Measurements from ENCODE around the gene MLF2.

The MLF2 gene

GRCh38 chr12:6771509-6772330 lies 18.8 kb upstream of the MLF2 start:
- peaks cover 97% of the 10 kb centered on the region for H3K27me3 Mint-ChIP-seq
- no peaks in the 10 kb centered on the region for H3K36me3 Mint-ChIP-seq
- peaks cover 58% of the 10 kb centered on the region for H3K4me1 Mint-ChIP-seq
- H3K27ac Mint-ChIP-seq: no peak overlapping the region
- H3K9me3 Mint-ChIP-seq: no peaks in the 10 kb centered on the region
- no peak for ATAC-seq
- peak overlapping the region; percentile 24 for H3K4me3 Mint-ChIP-seq

DNA sequence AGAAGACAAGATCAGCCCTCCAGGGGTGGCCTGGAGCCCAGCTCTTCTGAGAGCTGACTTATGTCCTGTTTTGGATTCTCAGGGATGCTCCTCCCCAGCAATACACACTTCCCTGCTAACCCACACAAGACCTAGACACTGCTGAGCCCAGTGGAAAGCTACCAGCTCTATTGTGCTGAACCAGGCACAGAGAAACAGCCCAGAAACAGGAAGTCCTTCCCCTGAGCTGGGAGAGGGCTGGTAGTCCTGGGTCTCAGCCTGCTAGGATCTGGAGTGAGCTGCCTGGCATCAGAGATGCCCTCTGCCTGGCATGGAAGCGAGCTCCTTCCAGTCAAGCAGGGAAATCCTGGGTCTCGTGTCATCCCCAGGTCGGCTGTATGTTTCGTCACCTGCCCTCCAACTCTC lies 18.2 kb upstream of the MLF2 start:
- no peaks in the 10 kb centered on the region for H3K9me3 Mint-ChIP-seq
- ATAC-seq: no peak
- H3K36me3 Mint-ChIP-seq: no peaks in the 10 kb centered on the region
- H3K4me1 Mint-ChIP-seq: peaks cover 54% of the 10 kb centered on the region
- no peak overlapping the region for H3K4me3 Mint-ChIP-seq
- H3K27me3 Mint-ChIP-seq: peaks cover 91% of the 10 kb centered on the region
- no peak overlapping the region for H3K27ac Mint-ChIP-seq

DNA sequence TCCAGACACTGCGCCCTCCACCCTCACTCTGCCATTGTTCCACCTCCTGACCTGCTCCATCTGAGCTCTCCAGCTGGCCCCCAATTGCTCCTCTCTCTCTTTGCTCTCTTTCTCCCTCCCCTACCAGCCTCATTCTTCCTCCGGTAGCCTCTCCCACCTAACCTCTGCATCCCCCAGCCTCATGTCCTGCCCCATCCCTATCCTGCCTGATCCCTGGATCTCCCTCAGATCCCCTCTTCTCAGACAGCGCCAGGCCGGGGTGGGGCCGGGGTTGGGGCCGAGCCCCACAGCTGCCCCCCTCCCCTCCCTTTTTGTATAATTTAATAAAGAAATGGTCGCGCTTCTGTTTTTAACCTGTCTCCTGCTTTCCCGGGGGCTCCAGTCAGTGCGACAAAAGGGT lies 17.7 kb upstream of the MLF2 start:
- peaks cover 89% of the 10 kb centered on the region for H3K27me3 Mint-ChIP-seq
- no peak overlapping the region for H3K4me3 Mint-ChIP-seq
- H3K36me3 Mint-ChIP-seq: no peaks in the 10 kb centered on the region
- H3K27ac Mint-ChIP-seq: no peak overlapping the region
- ATAC-seq: no peak
- H3K9me3 Mint-ChIP-seq: no peaks in the 10 kb centered on the region
- H3K4me1 Mint-ChIP-seq: peaks cover 53% of the 10 kb centered on the region

DNA sequence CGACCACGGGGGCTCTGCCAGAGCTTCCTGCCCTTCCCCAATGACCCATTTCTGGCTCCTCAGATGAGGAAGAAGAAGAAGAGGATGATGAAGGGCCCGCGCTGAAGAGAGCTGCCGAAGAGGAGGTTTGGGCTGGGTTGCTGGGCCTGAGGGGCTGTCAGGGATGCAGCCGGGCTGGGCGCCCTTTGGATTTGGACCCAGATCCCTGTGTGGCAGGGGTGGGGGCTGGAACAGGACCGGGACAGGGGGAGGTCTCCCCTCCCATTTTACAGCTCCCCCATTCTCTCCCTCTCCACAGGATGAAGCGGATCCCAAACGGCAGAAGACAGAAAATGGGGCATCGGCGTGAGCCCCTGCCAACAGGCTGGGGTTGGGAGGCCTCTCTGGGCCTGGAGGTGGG lies 17.2 kb upstream of the MLF2 start:
- Mint-ChIP-seq H3K27ac (no peak overlapping the region), H3K36me3 (no peaks in the 10 kb centered on the region), H3K4me3 (no peak overlapping the region), H3K4me1 (peaks cover 53% of the 10 kb centered on the region), H3K27me3 (peaks cover 89% of the 10 kb centered on the region), H3K9me3 (no peaks in the 10 kb centered on the region)
- no peak for ATAC-seq

- Mint-ChIP-seq H3K4me1 (peaks cover 53% of the 10 kb centered on the region), H3K36me3 (no peaks in the 10 kb centered on the region), H3K27ac (no peak overlapping the region), H3K4me3 (no peak overlapping the region), H3K27me3 (peaks cover 89% of the 10 kb centered on the region), H3K9me3 (no peaks in the 10 kb centered on the region)
- no peak for ATAC-seq
Measured at GRCh38 chr12:6769666-6770065, 16.7 kb upstream of the MLF2 start.

DNA sequence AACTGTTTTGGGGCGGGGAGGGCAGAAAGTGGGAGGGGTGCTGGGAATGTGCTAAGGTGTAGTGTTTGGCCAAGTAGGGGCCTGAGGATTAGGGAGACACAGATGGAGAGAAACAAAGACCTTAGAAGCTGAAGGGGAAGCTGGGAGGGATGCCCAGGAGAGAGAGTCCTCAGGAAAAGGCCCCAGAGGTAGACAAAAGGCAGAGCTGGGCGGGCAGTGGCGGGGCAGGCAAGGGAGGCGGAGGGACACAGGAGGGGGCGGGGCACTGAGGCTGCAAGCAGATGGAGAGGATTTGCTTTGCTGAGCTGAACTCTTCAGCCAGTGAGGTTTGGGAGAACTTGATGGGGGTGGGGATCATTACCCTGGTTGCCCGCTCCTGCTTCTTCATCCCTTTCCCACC lies 16.0 kb upstream of the MLF2 start:
- Mint-ChIP-seq H3K27me3 (peaks cover 89% of the 10 kb centered on the region), H3K9me3 (no peaks in the 10 kb centered on the region), H3K36me3 (no peaks in the 10 kb centered on the region), H3K4me1 (peaks cover 53% of the 10 kb centered on the region), H3K4me3 (no peak overlapping the region), H3K27ac (no peak overlapping the region)
- ATAC-seq: no peak

- no peak overlapping the region for H3K4me3 Mint-ChIP-seq
- no peaks in the 10 kb centered on the region for H3K9me3 Mint-ChIP-seq
- no peak overlapping the region for H3K27ac Mint-ChIP-seq
- no peak for ATAC-seq
- H3K27me3 Mint-ChIP-seq: peaks cover 87% of the 10 kb centered on the region
- peaks cover 53% of the 10 kb centered on the region for H3K4me1 Mint-ChIP-seq
- no peaks in the 10 kb centered on the region for H3K36me3 Mint-ChIP-seq
Measured at GRCh38 chr12:6768437-6768914, 15.5 kb upstream of the MLF2 start.

DNA sequence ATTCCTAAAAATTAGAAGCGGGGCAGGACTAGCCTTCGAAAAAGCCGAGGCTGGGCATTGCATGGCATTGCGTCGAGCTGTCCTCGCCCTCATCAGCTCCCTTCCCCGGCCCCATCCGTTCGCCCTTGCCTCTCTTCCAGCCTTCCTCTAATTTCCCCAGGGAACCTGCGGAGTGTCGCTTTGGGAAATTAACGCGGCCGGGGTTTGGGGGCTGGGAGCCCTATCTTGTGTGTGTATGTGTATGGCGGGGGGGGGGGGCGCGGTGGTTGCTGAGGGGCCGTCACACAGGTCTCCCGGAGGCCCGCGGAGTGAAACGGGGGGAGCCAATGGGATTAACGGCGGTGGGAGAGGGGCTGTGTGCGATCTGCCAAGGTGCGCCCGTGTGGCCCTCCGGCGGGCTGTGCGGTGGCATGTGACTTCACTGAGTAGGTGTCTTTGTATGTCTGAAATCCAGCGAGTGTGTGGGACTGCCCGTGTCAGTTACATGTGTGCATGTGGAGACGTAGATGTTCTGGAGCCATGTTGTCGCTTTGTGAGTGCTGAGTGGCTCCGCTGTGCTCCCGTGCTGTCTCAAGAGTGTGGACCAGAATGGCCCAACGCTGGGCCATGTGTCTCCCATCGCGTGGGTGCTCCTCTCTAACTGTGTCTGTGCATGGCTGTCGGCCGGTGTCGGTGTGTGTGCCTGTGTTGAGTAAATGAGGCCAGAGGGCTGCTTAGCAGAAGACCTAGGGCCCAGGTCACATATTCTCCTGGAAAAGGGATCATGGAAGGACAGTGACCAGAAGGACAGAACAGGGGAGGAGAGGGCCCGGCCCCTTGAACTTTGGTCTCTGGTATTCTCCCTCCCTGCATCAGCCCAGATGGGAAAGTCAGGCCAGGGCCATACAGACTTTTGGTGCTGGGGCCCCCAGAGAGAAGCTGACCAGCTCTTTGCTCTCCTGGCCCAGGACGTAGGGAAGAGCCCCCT lies 14.7 kb upstream of the MLF2 start:
- ATAC-seq: no peak
- Mint-ChIP-seq H3K4me1 (peaks cover 44% of the 10 kb centered on the region), H3K36me3 (no peaks in the 10 kb centered on the region), H3K27me3 (peaks cover 79% of the 10 kb centered on the region), H3K27ac (peak overlapping the region; percentile 61), H3K9me3 (no peaks in the 10 kb centered on the region), H3K4me3 (peak overlapping the region; percentile 89)

DNA sequence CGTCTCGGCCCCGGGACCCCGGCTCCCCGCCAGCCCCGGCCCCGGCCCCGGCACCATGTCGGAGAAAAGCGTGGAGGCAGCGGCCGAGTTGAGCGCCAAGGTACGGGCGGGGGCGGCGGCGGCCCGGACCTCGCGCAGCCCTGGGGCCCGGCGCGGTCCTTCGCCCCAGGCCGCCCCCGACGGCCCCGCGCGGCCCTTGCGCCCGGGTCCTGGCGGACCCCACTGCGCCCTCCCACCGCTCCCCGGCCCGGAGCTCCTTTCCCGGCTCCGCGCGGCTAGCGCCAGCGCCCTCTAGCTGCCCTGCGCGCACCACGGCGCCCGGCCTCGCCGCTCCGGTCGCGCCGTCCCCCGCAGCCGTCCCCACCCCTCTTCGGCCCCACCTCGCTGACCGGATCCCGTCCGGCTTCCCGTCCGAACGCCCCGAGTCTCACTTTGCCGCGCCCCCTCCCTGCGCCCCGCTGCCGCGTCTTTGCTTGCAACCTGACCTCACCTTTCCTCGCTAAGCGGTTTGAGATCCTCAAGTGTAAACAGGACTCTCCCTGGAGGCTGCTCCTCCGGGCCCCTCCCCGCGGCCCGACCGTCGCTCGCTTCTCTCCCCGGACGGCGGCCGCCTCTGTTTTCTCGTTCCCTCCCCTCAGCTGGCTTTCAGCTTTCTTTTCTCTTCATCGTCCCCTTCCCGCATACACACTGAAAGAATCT lies 13.9 kb upstream of the MLF2 start:
- H3K4me1 Mint-ChIP-seq: peaks cover 36% of the 10 kb centered on the region
- H3K4me3 Mint-ChIP-seq: peak overlapping the region; percentile 89
- H3K9me3 Mint-ChIP-seq: no peaks in the 10 kb centered on the region
- H3K27me3 Mint-ChIP-seq: peaks cover 76% of the 10 kb centered on the region
- peak; percentile 79 for ATAC-seq
- no peaks in the 10 kb centered on the region for H3K36me3 Mint-ChIP-seq
- H3K27ac Mint-ChIP-seq: peak overlapping the region; percentile 61

GRCh38 chr12:6765634-6766581 lies 13.0 kb upstream of the MLF2 start, which contains the start of gene PTMS:
Gene PTMS, plus strand, starts transcription at chr12:6766363. Its CDS starts 343 bp downstream, at chr12:6766706.
- peak within 1 kb of the TSS; percentile 89 for H3K4me3 Mint-ChIP-seq
- peak within 1 kb of the TSS; percentile 61 for H3K27ac Mint-ChIP-seq
- H3K27me3 Mint-ChIP-seq: peaks cover 70% of the 10 kb centered on the region
- no peaks in the 10 kb centered on the region for H3K9me3 Mint-ChIP-seq
- no peaks in the 10 kb centered on the region for H3K36me3 Mint-ChIP-seq
- peaks cover 33% of the 10 kb centered on the region for H3K4me1 Mint-ChIP-seq
- peak; percentile 13 for ATAC-seq

DNA sequence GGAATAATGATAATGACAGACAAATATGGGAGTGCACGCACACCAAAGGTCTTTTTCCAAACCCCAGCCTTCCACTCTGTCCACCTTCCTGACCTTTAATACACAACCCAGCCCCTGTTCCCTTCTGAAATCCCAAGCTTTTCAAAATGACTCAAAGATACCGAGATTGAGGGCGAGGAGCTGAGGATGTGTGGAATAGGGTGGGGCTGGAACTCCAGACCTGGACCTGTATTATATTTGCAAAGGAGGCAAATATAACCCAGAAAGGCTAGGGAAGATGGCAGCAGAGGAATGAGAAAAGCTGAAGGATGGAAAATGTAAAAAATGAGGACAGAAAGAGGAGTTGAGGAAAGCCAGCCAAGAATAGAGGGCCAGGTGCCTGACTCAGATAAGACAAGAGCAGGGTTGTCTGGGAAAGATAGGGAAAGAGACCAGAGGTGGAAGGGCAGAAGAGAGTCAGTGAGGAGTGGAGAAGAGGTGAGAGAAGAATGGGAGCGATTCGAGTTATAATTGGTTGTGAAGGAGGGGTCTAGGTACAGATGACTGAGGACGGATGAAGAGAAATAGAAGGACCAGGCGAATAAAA lies 12.2 kb upstream of the MLF2 start:
- no peaks in the 10 kb centered on the region for H3K36me3 Mint-ChIP-seq
- H3K9me3 Mint-ChIP-seq: no peaks in the 10 kb centered on the region
- no peak overlapping the region for H3K27ac Mint-ChIP-seq
- H3K27me3 Mint-ChIP-seq: peaks cover 62% of the 10 kb centered on the region
- no peak for ATAC-seq
- peak overlapping the region; percentile 47 for H3K4me3 Mint-ChIP-seq
- peaks cover 33% of the 10 kb centered on the region for H3K4me1 Mint-ChIP-seq

DNA sequence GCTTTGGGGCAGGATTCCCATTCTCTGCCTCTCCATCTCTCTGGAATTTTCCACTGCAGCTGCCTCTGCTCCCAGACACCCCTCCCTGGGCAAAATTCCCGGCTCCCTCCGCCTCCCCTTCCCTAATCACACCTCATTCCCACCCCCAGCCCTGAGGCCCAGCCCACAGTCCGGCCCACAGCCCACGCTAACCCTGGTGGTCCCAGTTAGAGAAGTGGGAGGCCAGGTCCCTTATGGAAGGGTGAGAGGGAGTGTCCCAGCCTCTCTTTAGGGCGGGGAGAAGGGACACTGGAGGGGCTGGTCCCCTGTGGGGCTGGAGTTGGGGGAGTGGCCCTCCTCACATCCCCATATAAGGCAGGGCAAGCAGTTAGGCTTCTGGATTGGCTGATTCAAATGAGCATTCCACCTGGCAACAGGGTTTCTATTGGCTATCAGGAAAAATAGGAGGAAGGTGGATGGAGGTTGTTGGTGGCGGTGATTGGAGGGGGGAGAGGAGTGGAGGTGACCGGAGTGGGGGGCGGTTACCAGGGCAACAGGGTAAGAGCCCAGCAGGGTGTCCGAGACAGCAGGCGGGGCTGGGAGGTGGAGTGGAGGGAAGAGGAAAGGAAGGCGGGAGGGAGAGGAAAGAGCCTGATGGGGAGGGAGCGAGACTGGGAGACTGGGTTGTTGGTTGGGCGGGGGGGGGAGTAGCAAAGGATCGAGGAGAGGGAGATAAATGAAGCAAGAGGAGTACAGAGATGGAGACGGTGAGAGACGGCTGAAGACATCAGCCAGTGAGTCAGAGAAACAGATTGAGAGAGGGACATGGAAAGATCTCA lies 11.3 kb upstream of the MLF2 start:
- H3K27me3 Mint-ChIP-seq: peaks cover 53% of the 10 kb centered on the region
- no peaks in the 10 kb centered on the region for H3K36me3 Mint-ChIP-seq
- H3K4me3 Mint-ChIP-seq: peak overlapping the region; percentile 35
- H3K4me1 Mint-ChIP-seq: peaks cover 33% of the 10 kb centered on the region
- peak; percentile 84 for ATAC-seq
- peak overlapping the region; percentile 19 for H3K27ac Mint-ChIP-seq
- no peaks in the 10 kb centered on the region for H3K9me3 Mint-ChIP-seq

DNA sequence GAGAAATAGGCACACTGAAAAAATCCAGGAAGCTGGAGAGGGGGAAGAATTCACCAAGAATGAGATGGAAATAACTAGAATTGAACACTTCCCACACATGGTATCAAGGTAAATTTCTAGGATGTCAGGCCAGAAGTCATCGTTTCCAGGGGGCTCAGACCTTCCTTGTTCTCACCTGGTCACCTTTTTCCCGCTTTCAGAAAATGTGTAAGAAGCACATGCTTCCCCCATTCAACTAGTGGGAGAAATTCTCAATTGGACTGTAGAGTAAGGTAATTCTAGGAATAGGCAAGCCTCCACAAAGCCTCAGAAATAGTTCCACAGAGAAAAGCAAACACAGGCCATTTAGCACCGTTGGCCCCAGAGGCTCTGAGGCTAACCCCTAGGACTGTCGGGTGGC lies 10.4 kb upstream of the MLF2 start:
- Mint-ChIP-seq H3K36me3 (no peaks in the 10 kb centered on the region), H3K4me3 (no peak overlapping the region), H3K27ac (no peak overlapping the region), H3K27me3 (peaks cover 45% of the 10 kb centered on the region), H3K9me3 (no peaks in the 10 kb centered on the region), H3K4me1 (peaks cover 39% of the 10 kb centered on the region)
- ATAC-seq: no peak
